Fibroblast of villous mesenchyme (primary cell): ENCODE data around the gene SPEM2. TPM values are rescaled to one million over a fixed set of nuclear protein-coding genes. Genes with fewer than 3 reads are reported as not detected.

Experiments used
- DNase-seq: peaks from one replicate; pipeline ENCODE4 v3.0.0-alpha.2; 2010; ENCODE audit warnings: low read depth
- H3K4me3 ChIP-seq: 2 replicates; pipeline ENCODE4 v1.5.1; 2011; ENCODE audit warnings: low read depth, mild to moderate bottlenecking, low read length
- total RNA-seq: library from RNA; depleted of rRNA; stranded (reverse); fragments of >200 nt; gene quantifications from 2 replicates; pipeline ENCODE4 v1.2.3, GENCODE V29; 2012
- TF ChIP-seq, protein P1 (sequence below): IDR thresholded peaks from 2 replicates; pipeline ENCODE4 v1.5.1; 2012; ENCODE audit warnings: low read depth, mild to moderate bottlenecking, low read length; ENCODE audit not compliant: insufficient read depth

Gene SPEM2
- total RNA-seq, 1 donor = not detected

DNA sequence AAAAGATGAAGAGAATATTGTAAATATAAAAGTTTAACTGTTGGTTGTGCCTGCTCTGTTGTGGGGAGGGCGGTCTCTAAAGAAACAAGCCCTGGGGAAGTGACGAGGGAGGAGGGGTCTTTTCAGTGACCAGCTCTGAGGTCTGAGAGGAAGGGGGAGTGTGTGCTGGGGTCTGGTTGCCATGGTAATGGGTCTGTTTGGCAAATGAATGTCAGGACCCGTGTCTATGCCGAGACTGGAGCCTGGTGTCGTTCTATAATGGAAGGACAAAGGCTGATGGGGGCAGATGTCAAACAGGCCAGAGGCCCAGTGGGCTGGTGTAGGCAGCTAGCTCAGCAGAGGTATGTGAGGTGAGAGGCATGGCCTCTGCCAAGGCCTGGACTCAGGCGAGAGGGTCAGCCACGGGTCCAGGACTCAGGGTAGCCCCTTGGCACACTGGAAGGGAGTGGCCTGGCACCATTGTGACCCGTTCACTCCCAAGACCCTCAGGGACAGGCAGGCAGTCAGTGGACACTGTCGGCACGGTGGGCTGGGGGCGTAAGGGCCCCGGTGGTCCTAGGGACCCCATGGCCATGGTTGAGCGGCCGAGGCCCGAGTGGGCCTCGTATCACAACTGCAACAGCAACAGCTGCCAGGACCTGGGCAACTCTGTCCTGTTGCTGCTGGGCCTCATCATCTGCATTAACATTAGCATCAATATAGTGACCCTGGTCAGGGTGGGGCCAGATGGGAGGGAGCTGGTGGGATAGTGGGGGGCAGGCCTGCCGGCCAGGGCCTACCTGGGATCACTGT is 5.4 kb upstream of the SPEM2 start, which contains the start of gene SPEM1:
Gene SPEM1 (plus strand): TSS at position 506 of the 792 bp plus-strand sequence. CDS start 61 bp downstream, at position 567.
- TF ChIP-seq, protein P1, sequence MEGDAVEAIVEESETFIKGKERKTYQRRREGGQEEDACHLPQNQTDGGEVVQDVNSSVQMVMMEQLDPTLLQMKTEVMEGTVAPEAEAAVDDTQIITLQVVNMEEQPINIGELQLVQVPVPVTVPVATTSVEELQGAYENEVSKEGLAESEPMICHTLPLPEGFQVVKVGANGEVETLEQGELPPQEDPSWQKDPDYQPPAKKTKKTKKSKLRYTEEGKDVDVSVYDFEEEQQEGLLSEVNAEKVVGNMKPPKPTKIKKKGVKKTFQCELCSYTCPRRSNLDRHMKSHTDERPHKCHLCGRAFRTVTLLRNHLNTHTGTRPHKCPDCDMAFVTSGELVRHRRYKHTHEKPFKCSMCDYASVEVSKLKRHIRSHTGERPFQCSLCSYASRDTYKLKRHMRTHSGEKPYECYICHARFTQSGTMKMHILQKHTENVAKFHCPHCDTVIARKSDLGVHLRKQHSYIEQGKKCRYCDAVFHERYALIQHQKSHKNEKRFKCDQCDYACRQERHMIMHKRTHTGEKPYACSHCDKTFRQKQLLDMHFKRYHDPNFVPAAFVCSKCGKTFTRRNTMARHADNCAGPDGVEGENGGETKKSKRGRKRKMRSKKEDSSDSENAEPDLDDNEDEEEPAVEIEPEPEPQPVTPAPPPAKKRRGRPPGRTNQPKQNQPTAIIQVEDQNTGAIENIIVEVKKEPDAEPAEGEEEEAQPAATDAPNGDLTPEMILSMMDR = no peak
- H3K4me3 ChIP-seq = no peak within 1 kb of the TSS
- DNase-seq = no peak

DNA sequence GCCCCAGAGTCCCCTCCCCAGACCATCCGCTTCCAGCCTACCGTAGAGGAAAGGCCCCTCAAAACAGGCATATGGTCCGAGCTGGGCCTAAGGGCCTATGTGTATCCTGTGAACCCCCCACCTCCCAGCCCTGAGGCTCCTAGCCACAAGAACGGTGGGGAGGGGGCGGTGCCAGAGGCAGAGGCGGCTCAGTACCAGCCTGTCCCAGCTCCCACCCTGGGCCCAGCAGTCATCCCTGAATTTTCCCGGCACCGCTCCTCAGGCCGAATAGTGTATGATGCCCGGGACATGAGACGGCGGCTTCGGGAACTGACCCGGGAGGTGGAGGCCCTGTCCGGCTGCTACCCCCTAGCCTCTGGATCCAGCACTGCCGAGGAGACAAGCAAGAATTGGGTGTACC is 4.2 kb upstream of the SPEM2 start:
- TF ChIP-seq, protein P1 = no peak
- DNase-seq = no peak
- no peak overlapping the region for H3K4me3 ChIP-seq

DNA sequence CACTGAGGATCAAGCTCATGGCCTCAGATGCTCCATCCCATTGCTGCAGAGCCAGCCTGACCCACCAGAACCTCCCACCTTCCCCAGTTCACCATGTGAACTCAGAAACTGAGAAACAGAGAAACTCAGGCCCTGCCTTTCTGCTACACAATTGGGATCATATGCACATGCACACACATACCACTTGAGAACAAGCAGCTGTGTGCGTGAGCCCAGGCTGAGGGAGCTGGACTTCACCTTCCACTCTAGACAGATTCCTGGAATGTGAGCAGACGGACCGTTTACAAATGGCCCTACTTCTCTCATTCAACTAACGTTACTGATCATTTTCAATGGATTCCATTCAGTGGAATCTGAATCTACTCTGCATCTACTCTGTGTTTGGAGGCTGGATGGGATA is 1.7 kb upstream of the SPEM2 start:
- TF ChIP-seq, protein P1 = no peak
- H3K4me3 ChIP-seq = no peak overlapping the region
- DNase-seq = no peak

DNA sequence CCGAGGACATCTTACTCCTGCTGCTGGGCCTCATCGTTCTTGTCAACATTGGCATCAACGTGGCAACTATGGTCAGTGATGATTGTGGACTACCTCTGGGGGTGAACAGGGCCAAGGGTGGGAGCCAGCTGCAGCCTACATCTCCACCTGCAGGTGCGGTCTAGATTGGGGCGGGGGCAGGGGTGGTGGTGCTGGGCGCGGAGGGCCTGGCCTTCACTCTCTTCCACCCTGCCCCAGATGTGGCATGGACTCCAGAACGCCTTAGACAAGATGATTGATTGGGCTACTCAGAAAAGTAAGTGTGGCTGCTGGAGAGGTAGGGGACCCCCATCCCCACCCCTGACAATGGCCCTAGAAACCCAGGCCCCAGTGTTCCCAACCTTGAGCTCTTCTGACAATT is 340 bp downstream of the SPEM2 start:
- DNase-seq = no peak
- TF ChIP-seq, protein P1 = no peak
- H3K4me3 ChIP-seq = no peak overlapping the region

DNA sequence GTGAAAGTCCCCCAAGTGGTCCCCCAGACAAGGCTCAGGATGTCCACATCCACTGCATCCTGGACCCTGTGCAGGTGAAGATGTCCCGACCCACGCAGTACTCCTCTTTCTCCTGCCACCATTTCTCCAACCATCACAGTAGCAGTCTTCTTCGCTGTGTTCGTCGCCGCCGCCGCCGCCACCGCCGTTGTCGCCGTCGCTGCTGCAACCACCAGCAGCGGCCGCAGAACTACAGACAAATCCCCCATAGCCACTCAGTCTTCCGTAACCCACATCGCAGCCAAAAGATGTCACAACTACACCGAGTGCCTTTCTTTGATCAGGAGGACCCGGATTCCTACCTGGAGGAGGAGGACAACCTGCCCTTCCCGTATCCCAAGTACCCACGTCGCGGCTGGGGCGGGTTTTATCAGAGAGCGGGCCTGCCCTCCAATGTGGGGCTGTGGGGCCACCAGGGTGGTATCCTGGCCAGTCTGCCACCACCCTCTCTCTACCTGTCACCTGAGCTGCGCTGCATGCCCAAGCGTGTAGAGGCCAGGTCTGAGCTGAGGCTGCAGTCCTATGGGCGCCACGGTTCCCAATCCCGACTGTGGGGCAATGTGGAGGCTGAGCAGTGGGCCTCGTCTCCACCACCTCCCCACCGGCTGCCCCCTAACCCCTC is 917 bp downstream of the SPEM2 start:
- no peak overlapping the region for H3K4me3 ChIP-seq
- DNase-seq = no peak
- TF ChIP-seq, protein P1 = no peak

DNA sequence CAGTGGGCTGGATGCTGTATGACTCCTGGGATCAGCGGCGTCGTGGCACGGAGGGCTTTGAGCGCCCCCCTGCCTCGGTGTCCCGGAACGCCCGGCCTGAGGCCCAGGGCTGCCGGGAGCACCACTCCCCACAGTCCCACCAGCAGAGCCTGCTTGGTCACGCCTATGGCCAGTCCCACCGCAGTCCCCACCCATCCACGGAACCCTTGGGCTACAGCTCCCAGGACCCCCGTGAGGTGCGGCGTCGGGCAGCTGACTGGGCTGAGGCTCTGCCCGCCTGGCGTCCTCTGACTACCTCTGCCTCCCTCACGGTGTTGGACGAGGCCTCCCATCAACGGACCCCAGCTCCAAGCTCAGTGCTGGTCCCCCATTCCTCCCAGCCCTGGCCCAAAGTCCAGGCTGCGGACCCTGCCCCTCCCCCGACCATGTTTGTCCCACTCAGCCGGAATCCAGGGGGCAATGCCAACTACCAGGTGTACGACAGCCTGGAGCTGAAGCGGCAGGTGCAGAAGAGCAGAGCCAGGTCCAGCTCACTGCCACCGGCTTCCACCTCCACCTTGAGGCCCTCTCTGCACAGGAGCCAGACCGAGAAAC is 1.6 kb downstream of the SPEM2 start:
- TF ChIP-seq, protein P1 = no peak
- H3K4me3 ChIP-seq = no peak overlapping the region
- DNase-seq = no peak
